ENCODE data around the gene GPR3.

DNA sequence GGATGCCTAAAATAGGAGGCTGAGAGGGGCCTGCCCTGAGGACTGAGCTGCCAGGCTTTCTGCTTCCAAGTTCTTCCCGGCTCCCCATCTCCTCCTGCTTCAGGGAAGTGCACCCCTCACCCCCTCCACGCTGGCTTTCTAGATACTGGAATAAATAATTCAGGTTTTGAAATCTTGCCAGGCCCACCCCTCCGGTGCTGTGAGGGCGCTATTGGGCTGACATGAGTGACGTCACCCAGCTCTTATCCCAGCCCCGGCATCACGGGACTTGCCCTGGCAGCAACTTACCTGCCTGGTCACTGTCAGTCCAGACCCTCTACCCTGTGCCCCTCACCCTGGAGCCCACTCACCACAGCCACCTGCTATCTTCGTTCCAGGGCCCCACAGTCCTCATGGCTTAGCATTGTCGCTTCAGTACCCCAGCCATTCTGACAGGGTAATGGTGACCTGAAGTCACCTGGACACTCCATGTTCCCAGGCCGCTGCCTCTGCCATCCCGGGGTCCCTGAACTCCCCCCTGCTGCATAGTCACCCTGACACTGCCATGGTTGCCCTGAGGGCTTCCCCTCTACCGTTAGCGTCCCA is 819 bp upstream of the GPR3 start:
- no peak for TF ChIP-seq POLR2AphosphoS5 (IDR thresholded peaks at IDR 0.05; ENCODE audit: low read depth, low read length)
- TF ChIP-seq POLR2A (IDR thresholded peaks at IDR 0.05; ENCODE audit: low read depth, low read length), result no peak
